C4-2B (cell line): Measurements from ENCODE around the gene COL9A2.

ENCODE experiments used
- ZFX ChIP-seq: fragments of 450-650 bp; IDR thresholded peaks from 2 replicates; pipeline ENCODE4 v1.6.1; 2017
- TF ChIP-seq, protein P1 (sequence below): fragments of 450-650 bp; conservative IDR thresholded peaks from 2 replicates; pipeline ENCODE4 v1.5.1; 2017; ENCODE audit warnings: mild to moderate bottlenecking

DNA sequence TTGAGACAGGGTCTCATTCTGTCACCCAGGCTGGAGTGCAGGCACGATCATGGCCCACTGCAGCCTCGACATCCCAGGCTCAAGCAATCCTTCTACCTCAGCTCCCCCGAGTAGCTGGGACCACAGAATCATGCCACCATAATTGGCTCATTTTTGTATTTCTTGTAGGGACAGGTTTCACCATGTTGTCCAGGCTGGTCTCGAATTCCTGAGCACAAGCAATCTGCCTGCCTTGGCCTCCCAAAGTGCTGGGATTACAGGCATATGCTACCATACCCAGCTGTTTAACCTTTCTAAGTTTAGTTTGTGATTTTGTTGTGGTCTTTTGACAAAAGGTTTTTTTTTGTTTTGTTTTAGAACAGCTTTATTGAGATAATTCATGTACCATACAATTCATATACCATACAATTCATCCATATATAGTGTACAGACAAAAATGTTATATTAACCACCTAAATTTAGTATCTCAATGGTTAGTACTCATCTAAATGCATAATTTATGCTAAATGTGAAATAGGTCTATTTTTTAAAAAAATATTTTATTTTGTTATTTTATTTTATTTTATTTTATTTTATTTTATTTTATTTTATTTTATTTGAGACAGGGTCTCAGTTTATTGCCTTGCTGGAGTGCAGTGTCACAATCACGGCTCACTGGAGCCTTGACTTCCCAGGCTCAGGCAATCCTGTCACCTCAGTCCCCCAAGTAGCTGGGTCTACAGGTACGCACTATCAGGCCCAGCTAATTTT, 50.1 kb downstream of the COL9A2 start:
- TF ChIP-seq, protein P1, sequence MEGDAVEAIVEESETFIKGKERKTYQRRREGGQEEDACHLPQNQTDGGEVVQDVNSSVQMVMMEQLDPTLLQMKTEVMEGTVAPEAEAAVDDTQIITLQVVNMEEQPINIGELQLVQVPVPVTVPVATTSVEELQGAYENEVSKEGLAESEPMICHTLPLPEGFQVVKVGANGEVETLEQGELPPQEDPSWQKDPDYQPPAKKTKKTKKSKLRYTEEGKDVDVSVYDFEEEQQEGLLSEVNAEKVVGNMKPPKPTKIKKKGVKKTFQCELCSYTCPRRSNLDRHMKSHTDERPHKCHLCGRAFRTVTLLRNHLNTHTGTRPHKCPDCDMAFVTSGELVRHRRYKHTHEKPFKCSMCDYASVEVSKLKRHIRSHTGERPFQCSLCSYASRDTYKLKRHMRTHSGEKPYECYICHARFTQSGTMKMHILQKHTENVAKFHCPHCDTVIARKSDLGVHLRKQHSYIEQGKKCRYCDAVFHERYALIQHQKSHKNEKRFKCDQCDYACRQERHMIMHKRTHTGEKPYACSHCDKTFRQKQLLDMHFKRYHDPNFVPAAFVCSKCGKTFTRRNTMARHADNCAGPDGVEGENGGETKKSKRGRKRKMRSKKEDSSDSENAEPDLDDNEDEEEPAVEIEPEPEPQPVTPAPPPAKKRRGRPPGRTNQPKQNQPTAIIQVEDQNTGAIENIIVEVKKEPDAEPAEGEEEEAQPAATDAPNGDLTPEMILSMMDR = no peak
- TF ChIP-seq ZFX = no peak
